Osteocyte (in vitro differentiated cells): ENCODE measurements around the gene SCAPER. TPM values are rescaled to one million over a fixed set of nuclear protein-coding genes. Genes with fewer than 3 reads are reported as not detected.

Experiments used
- DNase-seq: peaks from one replicate; pipeline ENCODE4 v3.0.0; 2021; ENCODE audit warnings: mixed read lengths; ENCODE audit not compliant: unreplicated experiment; ENCODE audit errors: extremely low spot score
- H3K27ac Mint-ChIP-seq: one replicate; pipeline ENCODE4 v1.8.0; 2021; ENCODE audit warnings: mild to moderate bottlenecking, mixed read lengths; ENCODE audit not compliant: unreplicated experiment
- H3K27me3 Mint-ChIP-seq: one replicate; pipeline ENCODE4 v1.8.0; 2021; ENCODE audit warnings: mixed read lengths; ENCODE audit not compliant: unreplicated experiment
- H3K36me3 Mint-ChIP-seq: one replicate; pipeline ENCODE4 v1.8.0; 2021; ENCODE audit warnings: mixed read lengths; ENCODE audit not compliant: unreplicated experiment
- H3K4me1 Mint-ChIP-seq: one replicate; pipeline ENCODE4 v1.8.0; 2021; ENCODE audit warnings: mixed read lengths; ENCODE audit not compliant: unreplicated experiment
- H3K4me3 Mint-ChIP-seq: one replicate; pipeline ENCODE4 v1.8.0; 2021; ENCODE audit warnings: mild to moderate bottlenecking, moderate library complexity, mixed read lengths; ENCODE audit not compliant: unreplicated experiment
- H3K9me3 Mint-ChIP-seq: one replicate; pipeline ENCODE4 v1.8.0; 2021; ENCODE audit warnings: mixed read lengths; ENCODE audit not compliant: unreplicated experiment
- CTCF ChIP-seq: fragments of 200-600 bp; sonication (generic); IDR thresholded peaks from 2 replicates; pipeline ENCODE4 v1.5.0; 2021; ENCODE audit warnings: antibody characterized with exemption, mild to moderate bottlenecking, moderate library complexity
- total RNA-seq: library from RNA; stranded (reverse); gene quantifications from 2 replicates; pipeline ENCODE4 v1.2.1, GENCODE V29; 2021

The SCAPER gene
- total RNA-seq, 1 donor from 2014 or later = 20.0 TPM

GRCh38 chr15:76625267-76625666 is 279.9 kb downstream of the SCAPER start:
- Mint-ChIP-seq H3K9me3 (no peaks in the 10 kb centered on the region), H3K36me3 (no peaks in the 10 kb centered on the region)

GRCh38 chr15:76614725-76615124 is 290.4 kb downstream of the SCAPER start:
- peaks cover 47% of the 10 kb centered on the region for H3K9me3 Mint-ChIP-seq
- TF ChIP-seq CTCF = no peak
- H3K27ac Mint-ChIP-seq = no peak overlapping the region
- no peaks in the 10 kb centered on the region for H3K27me3 Mint-ChIP-seq
- no peak for DNase-seq
- peaks cover 26% of the 10 kb centered on the region for H3K36me3 Mint-ChIP-seq
- H3K4me1 Mint-ChIP-seq = no peaks in the 10 kb centered on the region
- H3K4me3 Mint-ChIP-seq = no peak overlapping the region

More at GRCh38 chr15:76625267-76625666, 279.9 kb downstream of the SCAPER start:
- H3K4me1 Mint-ChIP-seq = no peaks in the 10 kb centered on the region
- H3K27ac Mint-ChIP-seq = no peak overlapping the region
- TF ChIP-seq CTCF = no peak
- no peak for DNase-seq
- H3K4me3 Mint-ChIP-seq = no peak overlapping the region
- H3K27me3 Mint-ChIP-seq = no peaks in the 10 kb centered on the region

GRCh38 chr15:76588811-76589747 is 316.1 kb downstream of the SCAPER start:
- DNase-seq = no peak
- Mint-ChIP-seq H3K9me3 (no peaks in the 10 kb centered on the region), H3K27me3 (no peaks in the 10 kb centered on the region), H3K4me1 (peaks cover 2% of the 10 kb centered on the region), H3K4me3 (no peak overlapping the region), H3K27ac (no peak overlapping the region), H3K36me3 (no peaks in the 10 kb centered on the region)
- no peak for TF ChIP-seq CTCF

- TF ChIP-seq CTCF = no peak
- Mint-ChIP-seq H3K36me3 (peaks cover 6% of the 10 kb centered on the region), H3K27me3 (no peaks in the 10 kb centered on the region), H3K4me1 (peaks cover 2% of the 10 kb centered on the region), H3K9me3 (peaks cover 25% of the 10 kb centered on the region), H3K4me3 (no peak overlapping the region), H3K27ac (no peak overlapping the region)
- no peak for DNase-seq
Measured at GRCh38 chr15:76585576-76585897, 319.6 kb downstream of the SCAPER start.

GRCh38 chr15:76584868-76585575 is 320.1 kb downstream of the SCAPER start:
- Mint-ChIP-seq H3K4me3 (no peak overlapping the region), H3K9me3 (peaks cover 26% of the 10 kb centered on the region), H3K27me3 (no peaks in the 10 kb centered on the region), H3K27ac (no peak overlapping the region), H3K36me3 (peaks cover 6% of the 10 kb centered on the region), H3K4me1 (peaks cover 2% of the 10 kb centered on the region)
- no peak for TF ChIP-seq CTCF
- no peak for DNase-seq
